ENCODE data around the gene TTC31. TPM values are rescaled to one million over a fixed set of nuclear protein-coding genes. Genes with fewer than 3 reads are reported as not detected.

Gene TTC31
- total RNA-seq, 3 donors from 2014 or later = 21.6 to 32.0 (median 27.8) TPM

DNA sequence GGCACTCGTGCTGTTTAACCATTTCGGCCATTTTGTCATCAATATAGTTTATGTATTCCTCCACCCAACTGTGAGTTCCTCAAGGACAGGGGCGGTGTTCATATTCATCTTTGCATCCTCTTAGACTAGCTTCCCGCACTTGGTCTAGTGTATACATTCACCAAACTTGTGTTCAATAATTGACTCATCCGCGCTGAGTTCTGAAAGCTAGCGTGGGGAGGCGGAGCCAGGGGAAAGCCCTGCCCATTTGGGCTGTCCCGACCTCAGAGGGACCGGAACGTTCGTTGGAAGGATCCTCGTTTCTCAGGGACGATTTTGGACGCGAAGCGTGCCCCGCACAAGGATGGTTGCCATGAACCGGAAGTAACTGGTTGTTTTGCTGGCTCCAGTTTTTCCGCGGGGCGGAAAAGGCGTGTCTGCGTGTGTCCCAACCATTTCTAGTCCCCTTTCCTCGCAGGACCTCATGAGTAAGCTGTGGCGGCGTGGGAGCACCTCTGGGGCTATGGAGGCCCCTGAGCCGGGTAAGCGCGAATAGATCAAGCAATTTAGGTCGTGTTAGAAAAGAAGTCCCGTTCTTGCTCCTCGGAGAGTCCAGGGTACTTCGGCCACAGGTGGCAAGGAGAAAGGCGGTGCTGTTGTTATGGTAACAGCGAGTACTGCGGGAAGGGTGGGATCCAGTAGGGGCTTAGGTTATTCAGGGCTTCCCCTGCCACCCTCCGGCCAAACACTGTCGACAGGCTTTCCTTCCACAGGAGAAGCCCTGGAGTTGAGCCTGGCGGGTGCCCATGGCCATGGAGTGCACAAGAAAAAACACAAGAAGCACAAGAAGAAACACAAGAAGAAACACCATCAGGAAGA lies 28.0 kb upstream of the TTC31 start, which contains the start of gene INO80B:
INO80B (plus strand) TSS at position 434 of the 858 bp plus-strand sequence; CDS start at position 464, 30 bp downstream.
- intact Hi-C loops (cut with DNase I; ENCODE audit: low total_unique reads) = no loop called here
- H3K4me3 ChIP-seq = peak within 1 kb of the TSS; percentile 66 to 77 (median 70)
- H3K9me3 ChIP-seq = no peaks in the 10 kb centered on the region
- H3K27me3 ChIP-seq = no peaks in the 10 kb centered on the region
- H3K36me3 ChIP-seq = no peaks in the 10 kb centered on the region
- H3K4me1 ChIP-seq = peaks cover 9 to 16% of the 10 kb centered on the region in 2 donors
- TF ChIP-seq, protein P1, sequence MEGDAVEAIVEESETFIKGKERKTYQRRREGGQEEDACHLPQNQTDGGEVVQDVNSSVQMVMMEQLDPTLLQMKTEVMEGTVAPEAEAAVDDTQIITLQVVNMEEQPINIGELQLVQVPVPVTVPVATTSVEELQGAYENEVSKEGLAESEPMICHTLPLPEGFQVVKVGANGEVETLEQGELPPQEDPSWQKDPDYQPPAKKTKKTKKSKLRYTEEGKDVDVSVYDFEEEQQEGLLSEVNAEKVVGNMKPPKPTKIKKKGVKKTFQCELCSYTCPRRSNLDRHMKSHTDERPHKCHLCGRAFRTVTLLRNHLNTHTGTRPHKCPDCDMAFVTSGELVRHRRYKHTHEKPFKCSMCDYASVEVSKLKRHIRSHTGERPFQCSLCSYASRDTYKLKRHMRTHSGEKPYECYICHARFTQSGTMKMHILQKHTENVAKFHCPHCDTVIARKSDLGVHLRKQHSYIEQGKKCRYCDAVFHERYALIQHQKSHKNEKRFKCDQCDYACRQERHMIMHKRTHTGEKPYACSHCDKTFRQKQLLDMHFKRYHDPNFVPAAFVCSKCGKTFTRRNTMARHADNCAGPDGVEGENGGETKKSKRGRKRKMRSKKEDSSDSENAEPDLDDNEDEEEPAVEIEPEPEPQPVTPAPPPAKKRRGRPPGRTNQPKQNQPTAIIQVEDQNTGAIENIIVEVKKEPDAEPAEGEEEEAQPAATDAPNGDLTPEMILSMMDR (IDR thresholded peaks at IDR 0.05) = no peak
- no peak for TF ChIP-seq POLR2A (IDR thresholded peaks at IDR 0.05)
- TF ChIP-seq POLR2AphosphoS5 (IDR thresholded peaks at IDR 0.05) = peak; percentile 90 to 98 (median 94)
- peak; percentile 95 to 96 for DNase-seq (ENCODE audit: low spot score in 2 of 2)
- H3K27ac ChIP-seq = peak within 1 kb of the TSS; percentile 62 to 98

DNA sequence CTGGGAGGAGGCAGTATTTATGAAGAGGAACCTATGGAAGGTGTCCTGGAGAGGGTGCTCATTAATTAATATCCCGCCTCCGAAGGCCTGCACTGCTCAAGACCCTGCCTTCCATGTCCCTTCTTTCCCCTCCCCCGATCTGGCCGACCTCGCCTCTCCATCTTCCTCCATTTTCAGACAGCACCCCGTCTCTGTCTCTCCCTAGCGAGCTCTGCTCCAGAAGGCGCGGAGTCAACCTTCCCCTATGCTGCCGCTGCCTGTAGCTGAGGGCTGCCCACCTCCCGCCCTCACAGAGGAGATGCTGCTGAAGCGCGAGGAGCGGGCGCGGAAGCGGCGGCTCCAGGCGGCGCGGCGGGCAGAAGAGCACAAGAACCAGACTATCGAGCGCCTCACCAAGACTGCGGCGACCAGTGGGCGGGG lies 25.7 kb upstream of the TTC31 start:
- Histone ChIP-seq H3K4me3 (peak overlapping the region; percentile 69 to 87 (median 71)), H3K9me3 (no peaks in the 10 kb centered on the region), H3K36me3 (no peaks in the 10 kb centered on the region), H3K4me1 (peaks cover 9 to 16% of the 10 kb centered on the region in 2 donors), H3K27ac (peak overlapping the region; percentile 98 to 99), H3K27me3 (no peaks in the 10 kb centered on the region)
- DNase-seq (ENCODE audit: low spot score in 2 of 2) = no peak
- TF ChIP-seq POLR2AphosphoS5 (IDR thresholded peaks at IDR 0.05) (no peak), POLR2A (IDR thresholded peaks at IDR 0.05) (no peak)
- TF ChIP-seq, protein P1 (IDR thresholded peaks at IDR 0.05) = no peak
- intact Hi-C loops (cut with DNase I; ENCODE audit: low total_unique reads) = no loop called here

DNA sequence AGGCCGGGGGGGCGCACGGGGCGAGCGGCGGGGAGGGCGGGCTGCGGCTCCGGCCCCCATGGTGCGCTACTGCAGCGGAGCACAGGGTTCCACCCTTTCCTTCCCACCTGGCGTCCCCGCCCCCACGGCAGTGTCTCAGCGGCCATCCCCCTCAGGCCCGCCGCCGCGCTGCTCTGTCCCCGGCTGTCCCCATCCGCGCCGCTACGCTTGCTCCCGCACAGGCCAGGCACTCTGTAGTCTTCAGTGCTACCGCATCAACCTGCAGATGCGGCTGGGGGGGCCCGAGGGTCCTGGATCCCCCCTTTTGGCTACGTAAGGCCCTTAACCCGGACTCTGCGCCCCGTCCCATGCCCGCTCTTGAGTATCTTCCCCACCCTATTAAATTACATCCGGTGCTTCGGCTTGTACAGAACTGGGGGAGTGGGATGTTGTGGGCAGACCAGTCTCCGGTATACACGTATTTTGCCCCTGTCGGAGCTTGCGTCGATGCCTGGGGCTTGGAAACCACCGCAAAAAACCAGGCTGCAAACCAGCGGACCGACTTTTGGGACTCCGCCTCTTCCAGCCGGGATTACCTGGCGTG lies 25.2 kb upstream of the TTC31 start:
- Histone ChIP-seq H3K9me3 (no peaks in the 10 kb centered on the region), H3K4me1 (peaks cover 9 to 16% of the 10 kb centered on the region in 2 donors), H3K27me3 (no peaks in the 10 kb centered on the region), H3K36me3 (no peaks in the 10 kb centered on the region), H3K4me3 (peak overlapping the region; percentile 69 to 87 (median 71)), H3K27ac (peak overlapping the region; percentile 98 to 99)
- intact Hi-C loops (cut with DNase I; ENCODE audit: low total_unique reads) = no loop called here
- DNase-seq (ENCODE audit: low spot score in 2 of 2) = peak; percentile 62 to 78
- TF ChIP-seq, protein P1 (IDR thresholded peaks at IDR 0.05) = peak in 1 of 3 donors; percentile 13
- TF ChIP-seq POLR2A (IDR thresholded peaks at IDR 0.05) = peak; percentile 80
- peak in 2 of 3 donors; percentile 72 to 83 for TF ChIP-seq POLR2AphosphoS5 (IDR thresholded peaks at IDR 0.05)

DNA sequence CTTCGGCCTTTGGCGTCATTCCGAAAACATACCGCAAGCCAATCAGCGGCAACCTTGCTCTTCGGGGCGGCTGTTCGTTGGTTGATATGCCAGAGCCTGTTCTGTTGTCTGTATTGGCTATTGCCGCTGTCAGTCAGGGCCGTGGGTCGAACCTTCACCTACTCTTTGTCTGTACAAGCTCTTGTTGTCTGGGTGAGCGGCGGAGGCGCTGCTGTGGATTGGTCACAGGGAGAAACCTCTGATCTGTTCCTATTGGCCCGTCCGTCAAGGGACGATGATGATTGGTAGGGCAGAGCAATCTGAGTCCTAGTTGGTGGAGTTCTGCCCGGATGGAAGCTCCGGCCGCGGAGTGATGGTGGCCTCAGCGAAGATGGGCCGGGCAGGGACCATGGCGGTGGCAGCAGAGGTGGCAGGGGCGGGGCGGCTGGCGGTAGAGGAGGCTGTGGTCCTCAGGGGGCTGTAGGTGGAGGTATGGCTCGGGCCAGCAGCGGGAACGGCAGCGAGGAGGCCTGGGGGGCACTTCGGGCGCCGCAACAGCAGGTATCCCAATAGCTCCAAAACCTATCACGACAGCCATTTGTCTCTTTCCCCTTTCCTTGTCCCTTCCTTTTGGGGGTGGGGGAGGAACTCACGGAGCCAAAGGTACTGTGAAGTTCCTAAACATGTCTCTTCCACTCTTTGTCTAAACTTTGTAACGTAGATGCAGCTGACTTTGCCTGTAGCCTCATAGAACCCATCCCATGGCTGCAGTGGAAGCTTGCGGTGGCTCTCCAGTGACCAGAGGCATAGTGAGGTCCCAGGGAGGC lies 24.5 kb upstream of the TTC31 start, which contains the start of gene WBP1:
WBP1 (plus strand) TSS at position 307 of the 806 bp plus-strand sequence; CDS start at position 472, 165 bp downstream.
- intact Hi-C loops (cut with DNase I; ENCODE audit: low total_unique reads) = no loop called here
- H3K36me3 ChIP-seq = no peaks in the 10 kb centered on the region
- peak within 1 kb of the TSS; percentile 69 to 87 (median 71) for H3K4me3 ChIP-seq
- TF ChIP-seq POLR2AphosphoS5 (IDR thresholded peaks at IDR 0.05) (peak in 2 of 3 donors; percentile 30 to 45), POLR2A (IDR thresholded peaks at IDR 0.05) (peak; percentile 11)
- TF ChIP-seq, protein P1 (IDR thresholded peaks at IDR 0.05) = no peak
- no peaks in the 10 kb centered on the region for H3K9me3 ChIP-seq
- DNase-seq (ENCODE audit: low spot score in 2 of 2) = peak; percentile 99 to 100
- no peaks in the 10 kb centered on the region for H3K27me3 ChIP-seq
- peak within 1 kb of the TSS; percentile 98 to 99 for H3K27ac ChIP-seq
- peaks cover 9 to 16% of the 10 kb centered on the region in 2 donors for H3K4me1 ChIP-seq
